D721Med (cell line): ENCODE measurements around the gene RHOV.

ENCODE experiments used
- DNase-seq: peaks from one replicate; pipeline ENCODE4 v3.0.0; 2011; ENCODE audit warnings: low spot score; ENCODE audit not compliant: insufficient read length
- FAIRE-seq: peaks from 2 replicates; lab custom pipeline; 2011; peaks lifted over from hg19 to GRCh38; lab: Jason Lieb, UNC
- TF ChIP-seq, protein P1 (sequence below): IDR thresholded peaks from 2 replicates; pipeline ENCODE4 v1.5.1; 2012; ENCODE audit warnings: mild to moderate bottlenecking, control low read depth; ENCODE audit not compliant: insufficient read depth; ENCODE audit errors: missing control alignments

Gene RHOV

DNA sequence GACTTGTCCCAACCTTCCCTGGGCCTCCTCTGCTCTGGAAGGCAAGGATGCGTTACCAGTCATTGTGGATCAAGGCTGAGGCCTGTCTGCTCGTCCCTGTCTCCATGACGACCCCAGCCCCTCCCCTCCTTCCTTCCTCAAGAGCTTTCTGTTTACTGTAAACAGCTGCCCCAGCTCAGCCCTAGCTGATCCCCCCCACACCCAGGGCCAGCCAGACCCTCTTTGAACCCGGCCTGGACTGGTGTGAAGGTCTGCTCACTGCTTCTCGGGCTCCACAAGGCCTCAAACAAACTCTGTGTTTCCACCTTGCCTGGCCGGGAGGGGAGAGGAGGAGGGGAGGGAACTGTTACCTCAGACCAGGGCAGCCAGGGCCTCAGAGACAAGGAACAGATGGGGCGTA, 37.1 kb upstream of the RHOV start:
- DNase-seq (peak; percentile 13), FAIRE-seq (no peak)
- TF ChIP-seq, protein P1, sequence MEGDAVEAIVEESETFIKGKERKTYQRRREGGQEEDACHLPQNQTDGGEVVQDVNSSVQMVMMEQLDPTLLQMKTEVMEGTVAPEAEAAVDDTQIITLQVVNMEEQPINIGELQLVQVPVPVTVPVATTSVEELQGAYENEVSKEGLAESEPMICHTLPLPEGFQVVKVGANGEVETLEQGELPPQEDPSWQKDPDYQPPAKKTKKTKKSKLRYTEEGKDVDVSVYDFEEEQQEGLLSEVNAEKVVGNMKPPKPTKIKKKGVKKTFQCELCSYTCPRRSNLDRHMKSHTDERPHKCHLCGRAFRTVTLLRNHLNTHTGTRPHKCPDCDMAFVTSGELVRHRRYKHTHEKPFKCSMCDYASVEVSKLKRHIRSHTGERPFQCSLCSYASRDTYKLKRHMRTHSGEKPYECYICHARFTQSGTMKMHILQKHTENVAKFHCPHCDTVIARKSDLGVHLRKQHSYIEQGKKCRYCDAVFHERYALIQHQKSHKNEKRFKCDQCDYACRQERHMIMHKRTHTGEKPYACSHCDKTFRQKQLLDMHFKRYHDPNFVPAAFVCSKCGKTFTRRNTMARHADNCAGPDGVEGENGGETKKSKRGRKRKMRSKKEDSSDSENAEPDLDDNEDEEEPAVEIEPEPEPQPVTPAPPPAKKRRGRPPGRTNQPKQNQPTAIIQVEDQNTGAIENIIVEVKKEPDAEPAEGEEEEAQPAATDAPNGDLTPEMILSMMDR = no peak

DNA sequence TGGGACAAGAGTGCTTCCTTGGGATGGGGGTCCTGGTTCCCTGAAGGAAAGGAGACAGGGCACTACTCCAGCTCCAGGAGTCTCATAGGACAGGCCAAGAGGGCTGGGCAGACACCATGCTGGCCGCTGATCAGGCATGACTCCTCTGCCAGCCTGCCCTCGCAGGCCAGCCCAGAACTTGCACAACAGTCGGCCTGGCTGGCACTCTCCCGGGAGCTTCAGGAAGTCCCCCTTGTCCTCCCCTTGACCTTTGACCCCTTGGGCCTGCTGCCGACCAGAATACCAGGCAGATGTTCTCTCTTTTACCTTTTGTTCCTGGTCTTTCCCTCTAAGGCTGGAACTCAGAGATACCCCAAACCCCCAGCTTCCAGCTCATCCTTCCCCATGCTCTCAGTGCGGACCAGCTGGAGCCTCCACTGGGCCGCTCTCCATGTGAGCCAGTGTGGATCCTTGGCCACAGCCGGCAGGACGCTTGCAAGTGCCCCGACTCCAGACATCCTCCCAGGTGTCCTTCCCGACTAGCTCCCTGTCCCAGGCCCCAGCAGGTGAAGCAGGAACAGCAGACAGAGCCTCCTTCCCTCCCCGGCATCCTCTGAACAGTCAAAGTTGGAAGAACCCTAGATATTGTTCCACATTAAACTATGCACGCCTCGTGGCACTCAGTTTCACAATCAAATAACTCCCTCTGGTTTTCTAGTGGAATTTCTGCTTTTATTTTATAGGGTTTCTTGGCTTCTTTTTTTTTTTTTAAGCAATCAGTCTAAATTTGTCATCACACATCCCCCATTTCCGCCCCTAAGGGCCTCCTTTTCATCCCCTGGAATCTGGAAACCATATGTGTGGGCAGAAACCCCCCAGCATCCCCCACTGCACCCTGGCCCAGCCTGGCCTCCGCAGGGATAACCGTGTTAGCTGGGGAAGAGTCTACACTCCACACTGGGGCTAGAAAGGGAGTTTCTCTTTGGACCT, 35.9 kb upstream of the RHOV start:
- no peak for FAIRE-seq
- no peak for DNase-seq

DNA sequence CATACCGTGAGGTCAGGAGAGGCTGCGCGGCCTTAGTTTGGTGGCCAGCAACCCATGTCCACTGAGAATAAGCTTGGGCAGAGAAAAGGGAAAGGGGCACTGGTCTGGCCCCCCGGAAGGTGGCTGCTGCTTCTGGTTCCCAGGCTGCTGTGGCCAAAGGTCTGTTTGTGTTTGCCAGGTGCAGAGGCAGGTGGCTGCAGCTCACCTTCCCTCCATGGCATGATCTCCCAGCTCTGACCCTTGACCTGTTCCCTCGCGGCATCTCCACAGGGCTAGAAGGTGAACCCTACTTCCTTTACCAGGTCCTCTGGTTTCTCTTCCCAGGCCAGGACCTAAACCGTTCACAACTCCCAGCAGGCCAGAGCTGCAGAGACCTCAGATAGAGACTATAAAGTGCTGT, 34.1 kb upstream of the RHOV start:
- DNase-seq (no peak), FAIRE-seq (no peak)
- TF ChIP-seq, protein P1 = no peak

More for the DNA sequence above, 35.9 kb upstream of the RHOV start:
- TF ChIP-seq, protein P1 = no peak

DNA sequence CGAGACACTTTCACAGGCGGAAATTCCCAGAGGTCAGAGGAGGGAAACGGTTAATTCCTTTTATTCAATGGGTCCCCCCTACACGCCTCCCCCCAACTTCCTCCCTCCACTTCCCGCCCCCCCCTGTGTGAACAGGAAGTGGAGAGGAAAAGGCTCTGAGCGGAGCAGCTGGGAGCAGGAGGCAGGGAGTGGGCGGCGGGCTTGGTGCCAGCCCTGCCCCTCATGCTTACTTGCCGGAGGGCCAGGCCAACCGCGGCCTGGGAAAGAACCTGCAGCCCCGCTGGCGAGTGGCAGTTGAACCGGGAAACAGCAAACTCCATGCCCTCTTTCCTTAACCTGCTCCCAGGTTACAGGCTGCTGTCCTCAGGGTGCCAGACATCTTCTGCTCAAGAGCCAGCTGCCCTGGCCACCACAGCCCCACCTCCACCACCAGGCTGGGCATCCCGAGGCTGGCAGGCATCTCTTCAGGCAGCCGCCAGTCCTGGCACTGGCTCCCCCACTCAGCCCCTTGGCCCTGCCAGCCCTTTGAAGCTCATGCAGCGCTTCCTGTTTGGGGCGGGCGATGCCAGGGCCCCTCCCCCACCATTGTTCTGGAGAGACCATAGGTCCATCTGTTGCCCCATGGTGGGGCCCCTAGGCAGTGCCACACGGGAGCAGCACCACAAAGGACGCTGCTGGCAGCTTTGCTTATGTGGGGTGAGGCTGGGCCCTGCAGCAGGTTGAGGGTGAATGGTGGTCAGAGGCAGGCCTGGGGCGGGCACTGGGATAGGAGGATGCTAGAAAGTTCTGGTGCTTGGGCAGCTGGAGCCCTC, 33.2 kb upstream of the RHOV start:
- FAIRE-seq (no peak), DNase-seq (no peak)
- TF ChIP-seq, protein P1 = no peak

DNA sequence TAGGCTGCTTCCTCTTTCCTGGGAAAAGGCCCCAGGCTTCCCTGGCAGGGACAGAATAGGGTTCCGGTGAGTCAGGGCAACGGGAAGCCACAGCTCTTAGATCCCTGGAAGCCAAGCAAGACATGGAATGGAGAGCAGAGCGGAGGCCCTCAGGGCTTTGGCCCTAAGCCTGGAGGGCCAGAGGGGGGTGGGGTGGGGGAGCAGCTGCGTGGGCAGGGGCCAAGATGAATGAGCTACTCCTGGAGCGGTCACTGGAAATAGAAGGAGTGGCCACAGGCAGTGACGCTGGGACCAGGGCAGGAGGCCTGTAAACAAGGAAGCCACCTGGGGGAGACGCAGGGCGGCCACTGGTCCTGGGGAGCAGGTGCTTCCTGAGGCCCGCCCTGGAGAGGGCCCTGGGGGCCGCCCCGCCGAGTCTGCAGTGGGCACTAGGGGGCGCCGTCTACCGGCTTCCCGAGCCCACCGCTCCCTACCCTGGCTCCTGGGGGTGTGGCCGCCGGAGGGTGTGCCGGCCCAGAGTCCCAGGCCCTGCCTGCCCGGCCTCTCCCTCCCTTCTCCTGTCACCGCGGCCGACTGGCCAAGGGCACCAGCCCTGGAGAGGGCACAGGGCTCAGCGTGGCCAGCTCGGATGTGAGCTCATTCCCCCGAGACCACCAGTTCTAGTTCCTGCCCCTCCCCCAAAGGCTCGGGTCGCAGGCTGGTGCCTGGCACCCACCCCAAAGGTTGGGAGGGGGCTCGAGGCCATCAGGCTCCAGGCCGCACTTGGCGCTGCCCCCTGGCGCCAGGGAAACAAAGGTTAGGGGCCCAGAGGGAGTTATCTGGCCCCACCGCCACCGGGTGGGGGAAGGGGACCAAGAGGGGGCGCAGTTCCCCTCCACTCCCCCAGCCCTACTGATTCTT, 32.3 kb upstream of the RHOV start:
- DNase-seq (peak; percentile 71), FAIRE-seq (no peak)
- TF ChIP-seq, protein P1 = peak; percentile 61

DNA sequence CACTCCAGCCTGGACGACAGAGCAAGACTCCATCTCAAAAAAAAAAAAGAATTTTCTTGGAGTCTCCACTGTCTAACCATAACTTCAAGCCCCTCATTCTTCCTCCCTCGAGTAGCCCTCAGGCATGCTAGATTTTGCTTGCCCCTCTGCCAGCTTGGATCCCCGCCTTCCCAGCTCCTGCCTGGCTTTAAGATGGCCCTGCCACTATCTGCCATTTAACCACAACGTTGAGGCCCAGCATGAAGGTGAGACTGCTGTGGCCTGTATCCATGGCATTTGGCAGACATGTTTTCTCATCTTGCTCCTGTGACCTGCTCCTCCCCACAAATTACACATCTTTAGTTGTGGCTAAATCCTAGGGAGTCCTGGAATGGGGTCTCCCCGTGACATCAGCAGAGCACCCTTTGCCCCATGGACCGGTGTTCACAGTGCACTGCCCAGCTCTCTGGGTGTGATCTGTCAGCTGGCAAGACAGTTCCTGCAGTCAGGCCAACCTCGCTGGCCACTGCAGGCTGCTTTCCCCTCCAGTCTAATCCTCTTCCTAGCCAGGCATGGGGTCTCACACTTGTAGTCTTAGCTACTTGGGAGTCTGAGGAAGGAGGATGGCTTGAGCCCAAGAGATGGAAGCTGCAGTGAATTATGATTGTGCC, 30.6 kb upstream of the RHOV start:
- DNase-seq (no peak), FAIRE-seq (no peak)
- TF ChIP-seq, protein P1 = no peak
